ENCODE data around the gene PRR7.

PRR7 gene

DNA sequence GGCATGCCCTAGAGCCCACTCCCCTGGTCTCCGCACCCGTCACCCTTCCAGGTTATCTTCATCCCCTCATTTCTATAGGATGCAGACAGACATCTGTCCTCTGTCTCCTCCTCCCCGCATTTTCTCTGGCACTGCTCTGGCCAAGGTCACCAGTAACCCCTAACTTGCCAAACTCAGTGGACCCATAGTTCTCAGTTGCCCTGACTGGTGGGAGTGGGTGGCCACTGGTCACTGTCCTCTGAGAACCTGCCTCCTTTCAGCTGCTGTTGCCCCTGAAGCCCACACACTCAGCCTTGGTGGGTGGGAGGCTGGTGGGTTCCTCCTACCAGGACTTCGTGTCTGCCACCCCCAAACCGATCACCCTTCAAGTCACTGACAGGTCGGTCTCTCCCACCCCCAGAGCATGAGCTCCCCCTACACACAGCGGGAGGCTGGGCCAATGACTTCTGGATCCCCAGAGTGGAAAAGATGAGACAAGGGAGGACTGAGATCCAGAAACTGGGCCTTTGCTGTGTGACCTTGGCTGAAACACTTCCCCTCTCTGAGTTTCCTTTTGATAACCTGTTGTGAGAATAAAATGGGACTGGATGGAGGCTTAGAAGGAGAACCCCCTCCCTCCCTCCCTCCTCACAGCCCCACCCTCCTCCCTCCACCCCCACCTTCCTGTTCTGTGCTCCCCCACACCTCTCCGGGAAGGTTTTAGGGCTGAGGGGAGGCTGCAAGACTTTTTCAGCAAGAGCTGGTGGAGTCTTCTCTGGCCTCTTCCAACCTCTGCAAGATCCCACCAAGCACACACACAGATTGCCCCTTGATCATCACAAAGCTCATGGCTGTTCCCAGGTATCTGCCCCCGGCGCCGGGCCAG is 29.2 kb downstream of the PRR7 start:
- H3K4me3 ChIP-seq (ENCODE audit: low read length), result no peak overlapping the region
- TF ChIP-seq, protein P1, sequence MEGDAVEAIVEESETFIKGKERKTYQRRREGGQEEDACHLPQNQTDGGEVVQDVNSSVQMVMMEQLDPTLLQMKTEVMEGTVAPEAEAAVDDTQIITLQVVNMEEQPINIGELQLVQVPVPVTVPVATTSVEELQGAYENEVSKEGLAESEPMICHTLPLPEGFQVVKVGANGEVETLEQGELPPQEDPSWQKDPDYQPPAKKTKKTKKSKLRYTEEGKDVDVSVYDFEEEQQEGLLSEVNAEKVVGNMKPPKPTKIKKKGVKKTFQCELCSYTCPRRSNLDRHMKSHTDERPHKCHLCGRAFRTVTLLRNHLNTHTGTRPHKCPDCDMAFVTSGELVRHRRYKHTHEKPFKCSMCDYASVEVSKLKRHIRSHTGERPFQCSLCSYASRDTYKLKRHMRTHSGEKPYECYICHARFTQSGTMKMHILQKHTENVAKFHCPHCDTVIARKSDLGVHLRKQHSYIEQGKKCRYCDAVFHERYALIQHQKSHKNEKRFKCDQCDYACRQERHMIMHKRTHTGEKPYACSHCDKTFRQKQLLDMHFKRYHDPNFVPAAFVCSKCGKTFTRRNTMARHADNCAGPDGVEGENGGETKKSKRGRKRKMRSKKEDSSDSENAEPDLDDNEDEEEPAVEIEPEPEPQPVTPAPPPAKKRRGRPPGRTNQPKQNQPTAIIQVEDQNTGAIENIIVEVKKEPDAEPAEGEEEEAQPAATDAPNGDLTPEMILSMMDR (IDR thresholded peaks at IDR 0.05; ENCODE audit: low read depth, low read length, poor library complexity, severe bottlenecking), result no peak
- TF ChIP-seq EZH2phosphoT487 (IDR thresholded peaks at IDR 0.05; ENCODE audit: borderline replicate concordance, low read length), result no peak
- peaks cover 67% of the 10 kb centered on the region for H3K4me1 ChIP-seq (ENCODE audit: control insufficient read depth, low read length)
- peaks cover 12% of the 10 kb centered on the region; the same call in 1 of the 2 replicates for H3F3A ChIP-seq (ENCODE audit: control insufficient read depth, insufficient read depth)
- H3K4me2 ChIP-seq (ENCODE audit: low read length), result no peak overlapping the region
- H3K36me3 ChIP-seq (ENCODE audit: control insufficient read depth, low read length), result peaks cover 14% of the 10 kb centered on the region
- H3K9me3 ChIP-seq (ENCODE audit: control insufficient read depth, insufficient read depth, low read length), result no peaks in the 10 kb centered on the region
- H3K9me2 ChIP-seq (replicated peaks; ENCODE audit: control insufficient read depth, low read length), result no peaks in the 10 kb centered on the region
- H3K27me3 ChIP-seq (ENCODE audit: control insufficient read depth, low read length), result no peaks in the 10 kb centered on the region
- peaks cover 20% of the 10 kb centered on the region for H3K79me2 ChIP-seq (ENCODE audit: control insufficient read depth, low read length)
- H3K27ac ChIP-seq (ENCODE audit: low read depth, low read length), result no peak overlapping the region
- peaks cover 7% of the 10 kb centered on the region; the same call in 1 of the 2 replicates for H4K20me1 ChIP-seq (ENCODE audit: control insufficient read depth, insufficient read depth, low read depth, low read length)

DNA sequence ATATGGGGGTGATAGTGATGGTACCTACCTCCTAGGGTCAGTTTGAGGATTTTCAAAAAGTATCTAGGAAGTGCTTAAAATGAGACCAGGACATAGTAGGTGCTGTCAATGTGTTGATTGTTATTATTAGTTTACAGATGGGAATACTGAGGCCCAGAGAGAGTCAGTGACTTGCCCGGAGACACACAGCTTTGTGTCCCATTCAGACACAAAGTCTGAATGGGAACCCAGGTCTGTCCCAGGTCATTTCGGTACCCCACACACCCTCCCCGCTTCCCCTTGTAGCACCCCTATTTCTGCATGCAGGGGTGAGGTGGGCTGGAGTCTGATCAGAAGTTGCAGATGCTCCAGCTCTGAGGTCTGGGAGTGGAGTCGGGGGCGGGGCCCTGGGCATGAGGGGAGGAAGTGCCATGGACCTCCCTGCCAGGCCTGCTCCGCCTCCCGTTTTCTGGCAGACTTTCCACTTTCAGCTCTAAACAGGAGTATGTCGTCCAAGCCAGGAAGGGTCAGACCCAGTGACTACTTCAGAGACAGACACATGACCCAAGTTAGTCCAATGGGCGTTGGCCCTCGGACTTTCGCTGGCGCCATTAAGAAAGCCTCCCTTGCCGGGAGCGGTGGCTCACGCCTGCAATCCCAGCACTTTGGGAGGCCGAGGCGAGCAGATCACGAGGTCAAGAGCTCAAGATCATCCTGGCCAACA is 30.1 kb downstream of the PRR7 start:
- Histone ChIP-seq H3K9me2 (replicated peaks; ENCODE audit: control insufficient read depth, low read length) (no peaks in the 10 kb centered on the region), H4K20me1 (ENCODE audit: control insufficient read depth, insufficient read depth, low read depth, low read length) (peaks cover 6% of the 10 kb centered on the region; the same call in 1 of the 2 replicates), H3K4me1 (ENCODE audit: control insufficient read depth, low read length) (peaks cover 58% of the 10 kb centered on the region), H3K27ac (ENCODE audit: low read depth, low read length) (no peak overlapping the region), H3K79me2 (ENCODE audit: control insufficient read depth, low read length) (peaks cover 11% of the 10 kb centered on the region), H3F3A (ENCODE audit: control insufficient read depth, insufficient read depth) (peaks cover 12% of the 10 kb centered on the region; the same call in 1 of the 2 replicates), H3K9me3 (ENCODE audit: control insufficient read depth, insufficient read depth, low read length) (no peaks in the 10 kb centered on the region), H3K4me3 (ENCODE audit: low read length) (no peak overlapping the region), H3K4me2 (ENCODE audit: low read length) (no peak overlapping the region), H3K36me3 (ENCODE audit: control insufficient read depth, low read length) (peaks cover 6% of the 10 kb centered on the region), H3K27me3 (ENCODE audit: control insufficient read depth, low read length) (no peaks in the 10 kb centered on the region)
- no peak for TF ChIP-seq EZH2phosphoT487 (IDR thresholded peaks at IDR 0.05; ENCODE audit: borderline replicate concordance, low read length)

DNA sequence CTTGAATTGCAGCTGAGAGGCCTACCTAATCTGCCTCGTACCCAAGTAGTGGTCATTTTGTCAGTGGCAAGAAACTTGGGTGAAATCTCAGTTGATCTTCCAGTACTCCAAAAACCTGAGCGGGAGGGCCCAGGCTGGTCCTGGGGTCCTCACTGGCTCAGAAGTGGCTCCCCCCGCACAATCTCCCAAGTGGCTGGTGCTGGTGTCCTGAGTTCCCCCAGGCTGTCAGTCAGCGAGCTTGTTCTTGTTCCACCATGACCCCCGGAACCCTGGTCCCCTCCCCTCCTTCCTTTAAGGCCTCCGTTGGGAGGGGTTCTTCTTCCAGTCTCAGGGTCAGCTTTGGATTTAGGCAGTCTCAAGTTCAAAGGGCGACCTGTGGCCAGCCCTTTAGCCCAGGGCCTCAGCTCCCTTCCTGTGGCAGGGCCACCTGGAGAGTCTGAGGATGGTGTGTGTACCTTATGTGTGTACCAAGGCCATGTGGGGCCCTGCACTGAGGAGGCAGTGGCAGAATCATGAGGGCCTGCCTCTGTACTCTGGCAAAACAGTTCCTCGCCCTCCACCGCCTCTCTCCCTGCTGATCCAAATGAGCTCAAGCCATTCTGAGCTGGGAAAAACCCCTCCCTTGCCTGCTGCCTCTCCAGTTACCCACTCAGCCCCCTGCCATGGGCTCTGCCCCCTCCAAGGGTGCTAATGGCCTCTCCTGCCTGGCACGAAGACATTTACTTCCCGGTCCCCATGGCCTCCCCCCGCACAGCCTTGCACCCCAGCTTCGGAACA is 31.3 kb downstream of the PRR7 start:
- Histone ChIP-seq H3F3A (ENCODE audit: control insufficient read depth, insufficient read depth) (peaks cover 12% of the 10 kb centered on the region; the same call in 1 of the 2 replicates), H3K9me3 (ENCODE audit: control insufficient read depth, insufficient read depth, low read length) (no peaks in the 10 kb centered on the region), H3K27ac (ENCODE audit: low read depth, low read length) (no peak overlapping the region), H3K4me2 (ENCODE audit: low read length) (no peak overlapping the region), H3K79me2 (ENCODE audit: control insufficient read depth, low read length) (no peaks in the 10 kb centered on the region), H3K36me3 (ENCODE audit: control insufficient read depth, low read length) (no peaks in the 10 kb centered on the region), H3K4me1 (ENCODE audit: control insufficient read depth, low read length) (peaks cover 49% of the 10 kb centered on the region), H3K27me3 (ENCODE audit: control insufficient read depth, low read length) (no peaks in the 10 kb centered on the region), H3K4me3 (ENCODE audit: low read length) (no peak overlapping the region), H4K20me1 (ENCODE audit: control insufficient read depth, insufficient read depth, low read depth, low read length) (no peaks in the 10 kb centered on the region), H3K9me2 (replicated peaks; ENCODE audit: control insufficient read depth, low read length) (no peaks in the 10 kb centered on the region)
- TF ChIP-seq, protein P1 (IDR thresholded peaks at IDR 0.05; ENCODE audit: low read depth, low read length, poor library complexity, severe bottlenecking), result no peak
- no peak for TF ChIP-seq EZH2phosphoT487 (IDR thresholded peaks at IDR 0.05; ENCODE audit: borderline replicate concordance, low read length)

Data from DOHH2 (cell line).